ENCODE measurements around the gene SYCN. TPM values are rescaled to one million over a fixed set of nuclear protein-coding genes. Genes with fewer than 3 reads are reported as not detected.

The SYCN gene
- total and polyA plus RNA-seq, 2 of the 8 experiments (the other 6 are each of a cell fraction or from before 2014, with no cell fraction given) = not detected

GRCh38 chr19:39196860-39197562 is 7.1 kb downstream of the SYCN start, which contains the start of gene NCCRP1:
Gene NCCRP1 (plus strand): TSS chr19:39196964. CDS start chr19:39196983, 19 bp downstream.
- Histone ChIP-seq H3K18ac (ENCODE audit: extremely low read depth, low read length) (peak within 1 kb of the TSS; percentile 48), H3K4me3 (ENCODE audit: extremely low read depth in 1 of 4, insufficient read depth in 2 of 4, low read depth in 3 of 4, low read length in 4 of 4) (peak within 1 kb of the TSS; percentile 25 to 62 (median 40); a peak in 7 of 8 replicates), H2BK5ac (ENCODE audit: low read depth, low read length) (no peak within 1 kb of the TSS), H4K5ac (ENCODE audit: insufficient read length, low read depth, low read length) (no peak within 1 kb of the TSS), H2BK12ac (ENCODE audit: low read depth, low read length) (peak within 1 kb of the TSS; percentile 39; the same call in 1 of the 2 replicates), H3K4ac (replicated peaks; ENCODE audit: insufficient read length, low read depth, low read length) (no peak within 1 kb of the TSS), H3K23me2 (ENCODE audit: low read depth, low read length) (peaks cover 8% of the 10 kb centered on the region; the same call in 1 of the 2 replicates), H3K4me2 (ENCODE audit: insufficient read depth in 1 of 2, low read depth in 2 of 2, low read length in 2 of 2) (peak within 1 kb of the TSS; percentile 43 to 85), H2BK20ac (ENCODE audit: low read length) (no peak within 1 kb of the TSS), H3K4me1 (replicated peaks in 1 of 4; ENCODE audit: control insufficient read depth in 3 of 4, insufficient read depth in 4 of 4, low read length in 3 of 4) (peaks cover 0 to 9% (median 8%) of the 10 kb centered on the region in 4 experiments; a peak in 6 of 7 replicates), H2BK15ac (ENCODE audit: low read length) (peak within 1 kb of the TSS; percentile 81; the same call in 1 of the 2 replicates), H3K14ac (ENCODE audit: insufficient read length) (no peak within 1 kb of the TSS), H4K8ac (ENCODE audit: extremely low read depth, insufficient read depth, low read length) (peak within 1 kb of the TSS; percentile 5; the same call in 1 of the 2 replicates), H3K23ac (ENCODE audit: insufficient read length) (no peak within 1 kb of the TSS), H3K36me3 (ENCODE audit: control insufficient read depth in 2 of 4, insufficient read depth in 4 of 4, low read length in 3 of 4) (no peaks in the 10 kb centered on the region), H3K56ac (replicated peaks; ENCODE audit: insufficient read length, low read depth, low read length) (no peak within 1 kb of the TSS), H4K20me1 (replicated peaks in 1 of 2; ENCODE audit: control insufficient read depth in 1 of 2, insufficient read depth in 2 of 2, low read length in 2 of 2) (peaks cover 0 to 2% of the 10 kb centered on the region in 2 experiments), H3K9me3 (ENCODE audit: insufficient read depth in 2 of 2, low read depth in 1 of 2, low read length in 1 of 2) (no peaks in the 10 kb centered on the region), H3K79me2 (ENCODE audit: control insufficient read depth in 1 of 2, insufficient read depth in 2 of 2, low read length in 2 of 2) (no peaks in the 10 kb centered on the region), H2BK120ac (replicated peaks; ENCODE audit: low read depth, low read length) (no peak within 1 kb of the TSS), H3K27ac (ENCODE audit: low read depth, low read length) (no peak within 1 kb of the TSS), H3K79me1 (ENCODE audit: low read depth, low read length) (no peaks in the 10 kb centered on the region), H2AFZ (ENCODE audit: low read length) (peak within 1 kb of the TSS; percentile 23; the same call in 1 of the 2 replicates), H2AK5ac (ENCODE audit: low read depth, low read length) (no peak within 1 kb of the TSS), H4K91ac (replicated peaks; ENCODE audit: insufficient read length, low read length) (peak within 1 kb of the TSS; percentile 10), H3K27me3 (replicated peaks in 1 of 4; ENCODE audit: control insufficient read depth in 3 of 4, extremely low read depth in 1 of 4, insufficient read depth in 3 of 4, low read length in 3 of 4) (peaks cover 11 to 29% (median 21%) of the 10 kb centered on the region in 4 experiments), H3K9ac (replicated peaks in 1 of 4; ENCODE audit: extremely low read depth in 1 of 4, low read depth in 3 of 4, low read length in 3 of 4) (peak within 1 kb of the TSS in 1 of 4 experiments; percentile 22; a peak in 1 of 7 replicates)
- CTCF ChIA-PET (ENCODE audit: partially characterized antibody) = interaction anchor here (0.6 to 7.1 kb wide), 10 partner anchors 8 to 235 kb away, joined by 3 to 53 read pairs (median 8); no protein-coding TSS in a partner anchor
- DNase-seq (ENCODE audit: low read depth in 1 of 2, low spot score in 2 of 2) (peak in 1 of 2 experiments; percentile 77), FAIRE-seq (no peak)
- WGBS, 2 experiments (ENCODE audit: extremely low coverage in 1 of 2, insufficient coverage in 1 of 2, insufficient read length in 1 of 2, insufficient replicate concordance in 2 of 2, low coverage in 1 of 2, low lambda C conversion rate in 2 of 2, missing lambda C conversion rate in 1 of 2) = 6% methylated on average over 38 of the region's 51 CpGs; no CpG with 5 or more reads in 1 of the 2 experiments
- POLR2A ChIA-PET (ENCODE audit: partially characterized antibody) = interaction anchor here (1.4 to 1.7 kb wide), 4 partner anchors 10 to 238 kb away, joined by 3 to 6 read pairs (median 4); partner anchors contain the start of gene RPS16
- TF ChIP-seq MAX (IDR thresholded peaks at IDR 0.05) (peak; percentile 98), E2F6 (IDR thresholded peaks at IDR 0.05) (peak; percentile 98), ZNF274 (IDR thresholded peaks at IDR 0.05; ENCODE audit: borderline replicate concordance, extremely low read depth, low read length) (no peak), ATF3 (IDR thresholded peaks at IDR 0.05; ENCODE audit: insufficient read depth, low read depth, low read length) (no peak), TAF1 (IDR thresholded peaks at IDR 0.05; ENCODE audit: low read depth, low read length) (0 out of 2 replicates have a peak, but pooled peaks have one; percentile 20), KDM4A (IDR thresholded peaks at IDR 0.05; ENCODE audit: low read depth, low read length, severe bottlenecking) (peak; percentile 71), EZH2 (IDR thresholded peaks at IDR 0.05; ENCODE audit: low read depth, low read length, severe bottlenecking) (peak; percentile 48), SUZ12 (IDR thresholded peaks at IDR 0.05; ENCODE audit: low read length) (peak; percentile 43; the same call in 1 of the 2 replicates), CEBPB (IDR thresholded peaks at IDR 0.05; ENCODE audit: low read depth, low read length) (no peak)

Measured in H1 (cell line).